Measurements from ENCODE around the gene CCDC92B.
"Not testable (repeated sequence)": the region's sequence is repeated elsewhere in the genome, so short reads cannot be mapped to it uniquely, and the experiment has no call there.

CCDC92B gene

GRCh38 chr17:2749058-2749783 lies at the start of gene CCDC92B:
TSS of gene CCDC92B (minus strand) at chr17:2749652. CDS start at chr17:2735145, 14,507 bp downstream.
- no peak for DNase-seq (ENCODE audit: low read depth)

GRCh38 chr17:2798678-2799077 lies 49.2 kb upstream of the CCDC92B start:
- DNase-seq (ENCODE audit: low read depth): no peak

GRCh38 chr17:2798188-2798587 lies 48.7 kb upstream of the CCDC92B start:
- DNase-seq (ENCODE audit: low read depth): no peak

GRCh38 chr17:2797637-2798036 lies 48.2 kb upstream of the CCDC92B start:
- DNase-seq (ENCODE audit: low read depth): no peak

GRCh38 chr17:2797226-2797625 lies 47.8 kb upstream of the CCDC92B start:
- DNase-seq (ENCODE audit: low read depth): no peak

- peak; percentile 49 for DNase-seq (ENCODE audit: low read depth)
Measured at GRCh38 chr17:2796164-2797125, 47.0 kb upstream of the CCDC92B start, which contains the start of gene RAP1GAP2. TSS of gene RAP1GAP2 (plus strand) at chr17:2796438. CDS start at chr17:2796528, 90 bp downstream.

- no peak for DNase-seq (ENCODE audit: low read depth)
Measured at GRCh38 chr17:2795441-2796163, 46.1 kb upstream of the CCDC92B start.

GRCh38 chr17:2794111-2794803 lies 44.8 kb upstream of the CCDC92B start:
- no peak for DNase-seq (ENCODE audit: low read depth)

- DNase-seq (ENCODE audit: low read depth): peak; percentile 73
Measured at GRCh38 chr17:2792366-2793169, 43.1 kb upstream of the CCDC92B start.

- DNase-seq (ENCODE audit: low read depth): no peak
Measured at GRCh38 chr17:2789700-2790099, 40.2 kb upstream of the CCDC92B start.

- DNase-seq (ENCODE audit: low read depth): peak; percentile 74
Measured at GRCh38 chr17:2786176-2786881, 36.9 kb upstream of the CCDC92B start.

- DNase-seq (ENCODE audit: low read depth): not testable (repeated sequence)
Measured at GRCh38 chr17:2785376-2785775, 35.9 kb upstream of the CCDC92B start.

- no peak for DNase-seq (ENCODE audit: low read depth)
Measured at GRCh38 chr17:2784864-2785263, 35.4 kb upstream of the CCDC92B start.

- DNase-seq (ENCODE audit: low read depth): no peak
Measured at GRCh38 chr17:2783310-2784030, 34.0 kb upstream of the CCDC92B start.

GRCh38 chr17:2782055-2782454 lies 32.6 kb upstream of the CCDC92B start:
- no peak for DNase-seq (ENCODE audit: low read depth)

GRCh38 chr17:2781598-2781997 lies 32.1 kb upstream of the CCDC92B start:
- not testable (repeated sequence) for DNase-seq (ENCODE audit: low read depth)

GRCh38 chr17:2780931-2781454 lies 31.5 kb upstream of the CCDC92B start:
- DNase-seq (ENCODE audit: low read depth): no peak

- no peak for DNase-seq (ENCODE audit: low read depth)
Measured at GRCh38 chr17:2780256-2780655, 30.8 kb upstream of the CCDC92B start.

GRCh38 chr17:2779545-2779944 lies 30.1 kb upstream of the CCDC92B start:
- DNase-seq (ENCODE audit: low read depth): no peak

Measured in stimulated activated CD8-positive, alpha-beta memory T cell treated with anti-CD3 and anti-CD28 coated beads, Interleukin-12 subunit alpha, Interleukin-12 subunit beta, amount 100 ng/mL, for 4 hours (primary cell).